ENCODE measurements around the gene SNTA1.

DNA sequence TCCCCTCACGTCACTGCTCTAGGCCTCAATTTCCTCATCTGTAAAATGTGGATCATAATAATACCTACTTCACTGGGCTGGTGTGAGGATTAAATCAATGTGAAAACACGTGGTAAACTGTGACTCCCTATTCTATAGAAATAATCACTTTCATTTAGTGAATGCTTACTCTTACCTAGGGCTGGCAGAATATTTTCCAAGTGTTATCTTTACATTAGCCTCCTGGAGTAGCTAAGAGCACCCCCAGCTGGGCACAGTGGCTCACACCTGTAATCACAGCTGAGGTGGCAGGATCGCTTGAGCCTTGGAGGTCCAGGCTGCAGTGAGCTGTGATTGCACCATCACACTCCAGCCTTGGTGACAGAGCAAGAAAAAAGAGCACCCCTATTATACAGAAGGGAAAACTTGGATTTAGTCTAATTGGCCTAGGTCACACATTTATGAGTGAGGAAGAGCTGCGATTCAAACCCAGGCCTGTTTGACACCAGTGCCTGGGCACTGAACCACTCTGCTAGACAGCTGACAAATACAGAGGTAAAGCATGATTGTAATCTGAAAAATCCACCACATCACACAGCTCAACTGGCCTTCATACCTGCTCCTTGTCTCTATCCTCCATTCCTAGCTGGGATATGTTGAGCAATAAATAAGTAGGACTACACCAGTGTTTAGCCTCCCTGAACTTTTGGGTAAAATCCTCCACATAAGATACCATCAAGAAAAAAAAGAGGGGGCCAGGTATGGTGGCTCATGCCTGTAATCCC is 1.4 kb upstream of the SNTA1 start:
- TF ChIP-seq, protein P1, sequence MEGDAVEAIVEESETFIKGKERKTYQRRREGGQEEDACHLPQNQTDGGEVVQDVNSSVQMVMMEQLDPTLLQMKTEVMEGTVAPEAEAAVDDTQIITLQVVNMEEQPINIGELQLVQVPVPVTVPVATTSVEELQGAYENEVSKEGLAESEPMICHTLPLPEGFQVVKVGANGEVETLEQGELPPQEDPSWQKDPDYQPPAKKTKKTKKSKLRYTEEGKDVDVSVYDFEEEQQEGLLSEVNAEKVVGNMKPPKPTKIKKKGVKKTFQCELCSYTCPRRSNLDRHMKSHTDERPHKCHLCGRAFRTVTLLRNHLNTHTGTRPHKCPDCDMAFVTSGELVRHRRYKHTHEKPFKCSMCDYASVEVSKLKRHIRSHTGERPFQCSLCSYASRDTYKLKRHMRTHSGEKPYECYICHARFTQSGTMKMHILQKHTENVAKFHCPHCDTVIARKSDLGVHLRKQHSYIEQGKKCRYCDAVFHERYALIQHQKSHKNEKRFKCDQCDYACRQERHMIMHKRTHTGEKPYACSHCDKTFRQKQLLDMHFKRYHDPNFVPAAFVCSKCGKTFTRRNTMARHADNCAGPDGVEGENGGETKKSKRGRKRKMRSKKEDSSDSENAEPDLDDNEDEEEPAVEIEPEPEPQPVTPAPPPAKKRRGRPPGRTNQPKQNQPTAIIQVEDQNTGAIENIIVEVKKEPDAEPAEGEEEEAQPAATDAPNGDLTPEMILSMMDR (IDR thresholded peaks at IDR 0.05): peak; percentile 52
- no peak for TF ChIP-seq ZFX (IDR thresholded peaks at IDR 0.05; ENCODE audit: borderline replicate concordance)

All from 22Rv1 (cell line).